CD4-positive, CD25-positive, alpha-beta regulatory T cell (primary cell): ENCODE results near the gene PLEKHG1. TPM values are rescaled to one million over a fixed set of nuclear protein-coding genes. Genes with fewer than 3 reads are reported as not detected.

Experiments
- ATAC-seq, 2 donors: fragments of 150-1000 bp; cut with Tn5 transposase; one replicate each; pipeline ENCODE4 v1.10.0; 2021; ENCODE audit warnings: low read depth in 2 of 2, moderate number of reproducible peaks in 2 of 2, moderate library complexity in 1 of 2
- DNase-seq, 3 donors: peaks; one replicate each; pipeline versions ENCODE4 v3.0.0 to v3.0.0-alpha.2; 2012 to 2022; ENCODE audit warnings: mixed read lengths in 1 of 3
- H3K27ac ChIP-seq: one replicate; pipeline ENCODE4 v1.7.0; 2013; ENCODE audit warnings: mild to moderate bottlenecking, low read length; ENCODE audit not compliant: insufficient read depth, poor library complexity, severe bottlenecking
- H3K27me3 ChIP-seq: one replicate; pipeline ENCODE4 v1.7.0; 2013; ENCODE audit warnings: low read length; ENCODE audit not compliant: control insufficient read depth, insufficient read depth
- H3K36me3 ChIP-seq: one replicate; pipeline ENCODE4 v1.7.0; 2013; ENCODE audit warnings: mild to moderate bottlenecking, low read length, moderate library complexity; ENCODE audit not compliant: control insufficient read depth, insufficient read depth
- H3K4me1 ChIP-seq: 2 replicates; pipeline ENCODE4 v1.7.0; 2013; ENCODE audit warnings: mild to moderate bottlenecking, low read length; ENCODE audit not compliant: insufficient read depth, control insufficient read depth, poor library complexity, severe bottlenecking
- H3K4me3 ChIP-seq: one replicate; pipeline ENCODE4 v1.7.0; 2013; ENCODE audit warnings: low read depth, mild to moderate bottlenecking, low read length, moderate library complexity
- H3K9me3 ChIP-seq, 2 experiments: 1 replicate in 1 of 2; 2 replicates in 1 of 2; pipeline ENCODE4 v1.7.0; 2013; ENCODE audit warnings: low read length in 2 of 2, mild to moderate bottlenecking in 1 of 2, moderate library complexity in 1 of 2; ENCODE audit not compliant: control insufficient read depth in 2 of 2
- H3K27ac Mint-ChIP-seq, 3 donors: one replicate each; pipeline ENCODE4 v1.8.0; 2020 to 2022; ENCODE audit warnings: mild to moderate bottlenecking in 3 of 3, mixed read lengths in 3 of 3, moderate library complexity in 2 of 3
- H3K27me3 Mint-ChIP-seq: one replicate; pipeline ENCODE4 v1.8.0; 2022; ENCODE audit warnings: mild to moderate bottlenecking, mixed read lengths
- H3K36me3 Mint-ChIP-seq: one replicate; pipeline ENCODE4 v1.8.0; 2020; ENCODE audit warnings: mixed read lengths
- H3K4me1 Mint-ChIP-seq, 4 donors: one replicate each; pipeline ENCODE4 v1.8.0; 2020 to 2022; ENCODE audit warnings: mixed read lengths in 4 of 4, mild to moderate bottlenecking in 1 of 4
- H3K4me3 Mint-ChIP-seq, 4 donors: one replicate each; pipeline ENCODE4 v1.8.0; 2020 to 2022; ENCODE audit warnings: mild to moderate bottlenecking in 4 of 4, mixed read lengths in 4 of 4, moderate library complexity in 3 of 4
- H3K9me3 Mint-ChIP-seq, 7 donors: one replicate each; pipeline ENCODE4 v1.8.0; 2020 to 2022; ENCODE audit warnings: mixed read lengths in 7 of 7, mild to moderate bottlenecking in 3 of 7, moderate library complexity in 2 of 7
- polyA plus RNA-seq, 4 donors: library from polyadenylated mRNA; unstranded; fragments of 300-500 nt; fragmentation: Illumina TruSeq; gene quantifications; one replicate each; pipeline ENCODE4 v1.2.3, GENCODE V29; 2021
- total RNA-seq: library from RNA; stranded (reverse); gene quantifications from one replicate; pipeline ENCODE4 v1.2.3, GENCODE V29; 2022

PLEKHG1 gene
- total and polyA plus RNA-seq, 5 donors from 2014 or later = 1.0 to 29.9 (median 3.2) TPM

DNA sequence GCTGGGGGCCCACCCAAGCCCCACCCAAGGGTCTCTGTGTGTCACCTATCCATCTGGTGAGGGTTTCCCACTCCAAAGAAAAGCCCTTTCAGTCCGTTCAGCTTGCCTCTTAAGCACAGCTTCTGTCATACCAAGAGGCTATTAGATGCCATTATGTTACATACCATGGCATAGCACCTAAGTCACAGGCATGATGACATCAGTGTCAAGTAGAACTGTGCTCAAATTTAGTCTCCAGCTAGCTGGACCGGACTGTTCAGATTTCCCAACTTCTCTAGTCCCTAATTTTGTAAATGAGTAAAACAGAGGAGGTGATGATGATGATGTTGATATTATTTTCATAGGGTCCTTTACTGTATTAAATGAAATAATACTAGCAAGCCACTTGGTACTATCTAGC, 19.2 kb upstream of the PLEKHG1 start:
- no peak for DNase-seq
- H3K4me1 Mint-ChIP-seq = no peaks in the 10 kb centered on the region
- H3K27me3 ChIP-seq = no peaks in the 10 kb centered on the region

DNA sequence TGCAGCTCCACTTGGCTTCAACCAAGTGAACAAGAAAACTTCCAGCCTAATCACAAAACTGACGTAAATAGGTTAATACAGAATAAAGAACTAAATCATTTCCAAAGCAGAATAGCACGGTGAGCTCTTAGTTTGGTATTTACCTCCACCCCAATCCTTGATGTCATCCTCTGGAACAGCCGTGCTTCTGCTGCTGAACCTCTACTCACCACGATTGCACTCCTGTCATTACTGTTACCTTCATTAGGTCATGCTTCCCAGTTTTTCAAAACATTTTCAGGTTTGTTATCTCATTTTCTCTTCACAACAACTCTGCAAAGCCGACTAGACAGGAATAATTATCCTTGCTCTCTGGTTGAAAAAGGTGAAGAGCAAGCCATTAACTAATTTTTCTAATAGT, 15.6 kb upstream of the PLEKHG1 start:
- no peak for ATAC-seq
- Mint-ChIP-seq H3K4me1 (no peaks in the 10 kb centered on the region), H3K27me3 (no peaks in the 10 kb centered on the region), H3K27ac (no peak overlapping the region), H3K9me3 (peaks cover 0 to 3% (median 0%) of the 10 kb centered on the region in 7 donors), H3K36me3 (no peaks in the 10 kb centered on the region), H3K4me3 (no peak overlapping the region)
- H3K36me3 ChIP-seq = no peaks in the 10 kb centered on the region
- no peaks in the 10 kb centered on the region for H3K27me3 ChIP-seq
- H3K9me3 ChIP-seq = no peaks in the 10 kb centered on the region
- no peak overlapping the region for H3K27ac ChIP-seq
- no peak for DNase-seq
- no peaks in the 10 kb centered on the region for H3K4me1 ChIP-seq
- H3K4me3 ChIP-seq = no peak overlapping the region

More for the DNA sequence above, 19.2 kb upstream of the PLEKHG1 start:
- Mint-ChIP-seq H3K36me3 (no peaks in the 10 kb centered on the region), H3K27me3 (no peaks in the 10 kb centered on the region), H3K27ac (no peak overlapping the region), H3K9me3 (peaks cover 0 to 4% (median 0%) of the 10 kb centered on the region in 7 donors), H3K4me3 (no peak overlapping the region)
- ATAC-seq = no peak
- Histone ChIP-seq H3K9me3 (no peaks in the 10 kb centered on the region), H3K27ac (no peak overlapping the region), H3K4me1 (no peaks in the 10 kb centered on the region), H3K36me3 (no peaks in the 10 kb centered on the region), H3K4me3 (no peak overlapping the region)

- no peak overlapping the region for H3K27ac Mint-ChIP-seq
- no peaks in the 10 kb centered on the region for H3K36me3 Mint-ChIP-seq
- H3K4me3 Mint-ChIP-seq = no peak overlapping the region
- H3K27me3 Mint-ChIP-seq = peaks cover under 1% of the 10 kb centered on the region
- no peaks in the 10 kb centered on the region for H3K27me3 ChIP-seq
- no peaks in the 10 kb centered on the region for H3K36me3 ChIP-seq
- no peaks in the 10 kb centered on the region for H3K4me1 ChIP-seq
- H3K9me3 Mint-ChIP-seq = peaks cover 0 to 3% (median 0%) of the 10 kb centered on the region in 7 donors
- no peaks in the 10 kb centered on the region for H3K9me3 ChIP-seq
- H3K4me1 Mint-ChIP-seq = no peaks in the 10 kb centered on the region
- no peak overlapping the region for H3K4me3 ChIP-seq
- no peak overlapping the region for H3K27ac ChIP-seq
- no peak for ATAC-seq
- no peak for DNase-seq
These were observed 15.1 kb upstream of the PLEKHG1 start for GRCh38 chr6:150584596-150584995.

- DNase-seq = no peak
- no peak overlapping the region for H3K4me3 Mint-ChIP-seq
These were observed 12.8 kb upstream of the PLEKHG1 start for GRCh38 chr6:150586850-150587359.

DNA sequence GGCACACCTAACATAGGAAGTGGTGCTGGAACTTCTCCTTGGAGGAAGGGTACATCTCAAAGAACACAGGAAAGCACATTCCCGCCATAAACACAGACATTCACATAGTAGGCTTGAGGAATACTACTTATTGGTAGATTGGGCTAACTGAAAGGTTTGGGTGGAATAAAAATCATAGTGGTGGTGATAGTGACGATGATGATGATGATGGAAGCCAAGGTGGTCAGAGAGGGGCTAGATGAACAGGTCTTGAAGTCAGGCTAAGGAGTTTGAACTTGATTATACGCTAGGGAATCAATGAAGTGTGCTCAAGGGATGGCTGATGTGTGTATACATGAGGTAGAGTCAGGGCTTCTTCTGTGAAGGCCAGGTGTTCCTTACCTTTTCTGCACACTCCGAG, 12.0 kb upstream of the PLEKHG1 start:
- Histone ChIP-seq H3K27ac (no peak overlapping the region), H3K36me3 (no peaks in the 10 kb centered on the region), H3K9me3 (no peaks in the 10 kb centered on the region), H3K4me1 (no peaks in the 10 kb centered on the region), H3K27me3 (no peaks in the 10 kb centered on the region), H3K4me3 (no peak overlapping the region)
- peak overlapping the region in 1 of 3 donors; percentile 39 for H3K27ac Mint-ChIP-seq
- ATAC-seq (no peak), DNase-seq (no peak)
- peaks cover 0 to 3% (median 0%) of the 10 kb centered on the region in 7 donors for H3K9me3 Mint-ChIP-seq
- no peak overlapping the region for H3K4me3 Mint-ChIP-seq
- peaks cover 21% of the 10 kb centered on the region for H3K27me3 Mint-ChIP-seq
- H3K36me3 Mint-ChIP-seq = no peaks in the 10 kb centered on the region
- H3K4me1 Mint-ChIP-seq = peaks cover 0 to 5% (median 0%) of the 10 kb centered on the region in 4 donors

More at GRCh38 chr6:150586850-150587359, 12.8 kb upstream of the PLEKHG1 start:
- ATAC-seq = no peak
- Mint-ChIP-seq H3K4me1 (peaks cover 0 to 5% (median 0%) of the 10 kb centered on the region in 4 donors), H3K27me3 (peaks cover 14% of the 10 kb centered on the region), H3K9me3 (peaks cover 0 to 3% (median 0%) of the 10 kb centered on the region in 7 donors), H3K27ac (no peak overlapping the region), H3K36me3 (no peaks in the 10 kb centered on the region)
- Histone ChIP-seq H3K4me3 (no peak overlapping the region), H3K9me3 (no peaks in the 10 kb centered on the region), H3K27ac (no peak overlapping the region), H3K36me3 (no peaks in the 10 kb centered on the region), H3K27me3 (no peaks in the 10 kb centered on the region), H3K4me1 (no peaks in the 10 kb centered on the region)

GRCh38 chr6:150588888-150589499, 10.7 kb upstream of the PLEKHG1 start:
- peaks cover 0 to 3% (median 0%) of the 10 kb centered on the region in 7 donors for H3K9me3 Mint-ChIP-seq
- DNase-seq (no peak), ATAC-seq (no peak)
- H3K36me3 ChIP-seq = no peaks in the 10 kb centered on the region
- no peak overlapping the region for H3K27ac Mint-ChIP-seq
- H3K4me3 Mint-ChIP-seq = no peak overlapping the region
- peaks cover 5% of the 10 kb centered on the region for H3K27me3 ChIP-seq
- H3K27ac ChIP-seq = no peak overlapping the region
- no peaks in the 10 kb centered on the region for H3K9me3 ChIP-seq
- H3K4me3 ChIP-seq = no peak overlapping the region
- H3K4me1 Mint-ChIP-seq = peaks cover 0 to 5% (median 0%) of the 10 kb centered on the region in 4 donors
- no peaks in the 10 kb centered on the region for H3K36me3 Mint-ChIP-seq
- peaks cover 31% of the 10 kb centered on the region for H3K27me3 Mint-ChIP-seq
- H3K4me1 ChIP-seq = no peaks in the 10 kb centered on the region

DNA sequence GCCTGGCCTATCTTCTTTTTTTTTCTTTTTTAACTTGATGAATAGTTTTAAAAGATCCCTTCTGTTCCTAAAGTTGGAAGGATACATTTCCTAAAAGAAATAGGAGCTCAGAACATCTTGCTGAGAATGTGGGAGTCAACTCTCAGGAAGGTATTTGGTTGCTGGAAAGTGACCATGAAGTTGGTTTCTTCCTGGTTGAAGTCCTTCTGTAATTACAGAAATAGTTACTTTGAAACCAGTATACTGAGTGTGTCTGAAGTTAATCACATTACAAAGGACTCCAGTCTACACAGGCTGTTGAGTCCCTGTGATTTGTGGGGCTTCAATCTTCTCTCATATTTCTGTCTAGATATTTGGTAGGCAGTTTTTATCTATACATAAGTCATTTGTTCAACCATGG, 9.8 kb upstream of the PLEKHG1 start:
- no peak overlapping the region for H3K27ac Mint-ChIP-seq
- H3K9me3 Mint-ChIP-seq = peaks cover 0 to 3% (median 0%) of the 10 kb centered on the region in 7 donors
- Histone ChIP-seq H3K27me3 (peaks cover 5% of the 10 kb centered on the region), H3K4me3 (no peak overlapping the region), H3K4me1 (no peaks in the 10 kb centered on the region), H3K36me3 (no peaks in the 10 kb centered on the region), H3K27ac (no peak overlapping the region), H3K9me3 (no peaks in the 10 kb centered on the region)
- no peaks in the 10 kb centered on the region for H3K36me3 Mint-ChIP-seq
- H3K27me3 Mint-ChIP-seq = peaks cover 31% of the 10 kb centered on the region
- H3K4me3 Mint-ChIP-seq = no peak overlapping the region
- peaks cover 0 to 5% (median 0%) of the 10 kb centered on the region in 4 donors for H3K4me1 Mint-ChIP-seq
- ATAC-seq (no peak), DNase-seq (no peak)

DNA sequence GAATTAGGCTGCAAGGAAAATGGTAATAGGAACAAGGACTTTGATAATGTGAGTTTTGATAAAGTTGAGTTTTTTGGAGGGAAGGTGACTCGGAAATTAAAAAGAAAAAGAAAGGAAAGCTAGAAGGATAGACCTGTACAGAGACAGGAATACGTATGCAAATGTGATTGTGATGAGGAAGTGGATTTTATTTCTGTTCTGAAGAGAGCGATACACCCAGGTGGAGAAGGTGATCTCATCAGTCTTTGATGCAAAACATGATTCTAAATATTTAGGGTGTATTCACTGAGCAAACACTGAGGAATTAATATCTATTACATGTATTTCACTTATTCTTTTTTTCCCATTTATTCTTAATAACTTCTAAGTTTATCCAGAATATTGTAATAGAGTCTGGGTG, 9.2 kb upstream of the PLEKHG1 start:
- Mint-ChIP-seq H3K36me3 (no peaks in the 10 kb centered on the region), H3K27me3 (peaks cover 32% of the 10 kb centered on the region), H3K4me3 (no peak overlapping the region), H3K9me3 (peaks cover 0 to 3% (median 0%) of the 10 kb centered on the region in 7 donors), H3K4me1 (peaks cover 0 to 5% (median 0%) of the 10 kb centered on the region in 4 donors), H3K27ac (no peak overlapping the region)
- no peaks in the 10 kb centered on the region for H3K9me3 ChIP-seq
- no peak for DNase-seq
- no peak for ATAC-seq
- H3K4me3 ChIP-seq = no peak overlapping the region
- no peaks in the 10 kb centered on the region for H3K4me1 ChIP-seq
- no peaks in the 10 kb centered on the region for H3K36me3 ChIP-seq
- peaks cover 5% of the 10 kb centered on the region for H3K27me3 ChIP-seq
- no peak overlapping the region for H3K27ac ChIP-seq
